Mononuclear cell (primary cell): ENCODE data around the gene TMEM163. TPM values are rescaled to one million over a fixed set of nuclear protein-coding genes. Genes with fewer than 3 reads are reported as not detected.
"Not testable (repeated sequence)": the region's sequence is repeated elsewhere in the genome, so short reads cannot be mapped to it uniquely, and the experiment has no call there.

ENCODE experiments used
- H3K27me3 ChIP-seq: 2 replicates; pipeline ENCODE4 v1.6.0; 2011; ENCODE audit warnings: low read length, control low read depth; ENCODE audit not compliant: insufficient read depth
- H3K4me1 ChIP-seq: 2 replicates; pipeline ENCODE4 v1.5.1; 2011; ENCODE audit warnings: mild to moderate bottlenecking, low read length, control low read depth; ENCODE audit not compliant: insufficient read depth
- H3K4me3 ChIP-seq: 2 replicates; pipeline ENCODE4 v1.5.1; 2011; ENCODE audit warnings: mild to moderate bottlenecking, low read length, moderate library complexity
- H3K9me3 ChIP-seq: 2 replicates; pipeline ENCODE4 v1.5.1; 2011; ENCODE audit warnings: low read depth, mild to moderate bottlenecking, control low read depth, low read length
- total RNA-seq: library from RNA; depleted of rRNA; stranded (reverse); fragments of >200 nt; gene quantifications from one replicate; pipeline ENCODE4 v1.2.3, GENCODE V29; 2012

TMEM163 gene
- total RNA-seq, 1 donor: 0.63 TPM

DNA sequence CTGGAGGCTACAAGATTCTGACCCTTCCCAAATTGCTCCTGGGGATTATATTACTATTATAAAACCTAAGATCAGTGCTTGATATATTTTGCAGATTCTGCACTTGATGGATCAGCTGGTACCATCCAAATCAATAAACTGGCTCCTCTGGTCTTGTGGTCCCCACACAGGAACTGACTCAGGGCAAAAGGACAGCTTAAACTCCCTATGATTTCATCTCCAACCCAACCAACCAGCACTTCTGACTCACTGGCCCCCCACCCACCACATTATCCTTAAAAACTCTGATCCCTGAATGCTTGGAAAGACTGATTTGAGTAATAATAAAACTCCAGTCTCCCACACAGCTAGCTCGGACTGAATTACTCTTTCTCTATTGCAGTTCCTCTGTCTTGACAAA, 82.1 kb downstream of the TMEM163 start:
- H3K27me3 ChIP-seq: no peaks in the 10 kb centered on the region
- H3K4me3 ChIP-seq: no peak overlapping the region
- no peaks in the 10 kb centered on the region for H3K4me1 ChIP-seq
- no peaks in the 10 kb centered on the region for H3K9me3 ChIP-seq

DNA sequence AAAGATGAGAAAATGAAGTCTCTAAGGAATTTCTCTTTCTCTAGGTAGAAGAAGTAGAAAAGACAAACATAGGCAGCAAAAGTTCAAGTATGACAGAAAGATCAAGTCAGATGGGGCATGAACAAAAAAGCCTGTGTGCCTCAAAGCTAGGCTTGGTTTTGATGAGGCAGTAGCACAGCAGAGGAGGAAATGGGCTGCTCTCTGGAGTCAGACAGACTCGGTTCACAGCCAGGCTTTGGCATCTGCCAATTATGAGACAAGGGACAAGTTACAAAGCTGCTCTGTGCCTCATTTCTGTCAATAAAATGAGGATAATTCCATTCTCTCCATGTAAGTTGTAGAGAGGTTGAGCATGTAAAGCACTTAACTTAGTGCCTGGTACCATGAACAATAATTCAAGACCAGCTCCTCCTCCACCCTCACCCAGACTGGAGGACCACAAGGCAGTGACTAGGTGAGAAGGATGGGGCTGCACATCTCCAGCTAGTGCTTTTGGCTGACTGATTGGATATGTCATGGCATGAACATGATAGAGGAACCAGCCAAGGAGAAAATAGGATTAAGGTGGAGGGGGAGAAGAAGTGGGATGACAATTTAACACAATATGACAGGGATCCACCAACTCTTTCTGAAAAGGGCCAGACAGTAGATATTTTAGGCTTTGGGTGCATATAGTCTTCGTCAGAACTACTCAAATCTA, 84.6 kb downstream of the TMEM163 start:
- no peaks in the 10 kb centered on the region for H3K9me3 ChIP-seq
- no peaks in the 10 kb centered on the region for H3K27me3 ChIP-seq
- no peak overlapping the region for H3K4me3 ChIP-seq
- H3K4me1 ChIP-seq: no peaks in the 10 kb centered on the region

DNA sequence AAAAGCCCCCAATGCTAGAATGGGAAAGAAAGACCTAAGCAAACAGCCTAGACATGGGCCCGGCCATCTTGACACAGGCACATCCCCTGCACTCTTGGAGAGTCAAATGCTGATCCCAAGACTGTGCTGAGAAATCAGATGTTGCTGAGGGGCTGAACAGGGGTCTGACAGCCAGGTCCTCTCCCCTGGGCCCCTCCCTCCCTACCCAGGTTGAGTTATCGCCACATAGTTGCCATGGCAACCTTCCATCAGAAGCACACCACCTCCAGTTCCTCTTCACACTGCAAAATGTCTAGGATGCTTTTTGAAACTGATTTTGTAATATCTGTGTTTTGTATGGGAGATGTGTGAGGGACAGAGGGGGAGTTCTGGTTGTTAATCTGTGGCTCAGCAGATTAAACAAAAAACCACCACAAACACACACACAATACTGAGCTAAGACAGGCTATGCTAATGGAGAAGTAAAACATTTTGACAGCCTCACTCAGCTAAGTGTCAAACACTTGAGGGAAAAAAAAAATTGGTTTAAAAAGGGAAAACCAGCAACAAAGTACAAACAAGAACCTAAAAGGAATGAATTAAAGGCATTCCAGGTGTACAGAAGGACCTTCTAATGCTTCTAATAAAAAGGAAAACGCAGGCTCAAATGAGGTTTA, 88.2 kb downstream of the TMEM163 start:
- no peaks in the 10 kb centered on the region for H3K9me3 ChIP-seq
- no peaks in the 10 kb centered on the region for H3K4me1 ChIP-seq
- H3K27me3 ChIP-seq: no peaks in the 10 kb centered on the region
- H3K4me3 ChIP-seq: no peak overlapping the region

DNA sequence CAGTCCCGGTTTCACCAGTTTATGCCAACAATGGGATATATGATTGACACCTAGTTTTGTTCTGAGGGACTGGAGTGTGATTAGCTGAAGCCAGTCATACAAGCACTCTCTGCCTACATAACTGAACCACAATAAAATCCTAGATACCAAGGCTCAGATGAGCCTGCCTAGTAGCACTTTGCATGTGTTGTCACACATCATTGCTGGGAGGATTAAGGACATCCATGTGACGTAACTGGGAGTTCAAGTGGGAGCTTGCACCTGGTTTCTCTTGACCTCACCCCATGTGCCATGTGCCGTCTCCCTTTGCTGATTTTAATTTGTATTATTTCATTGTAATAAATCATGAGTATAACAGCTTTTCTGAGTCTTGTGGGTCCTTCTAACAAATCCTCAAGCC, 90.3 kb downstream of the TMEM163 start:
- H3K4me3 ChIP-seq: no peak overlapping the region
- no peaks in the 10 kb centered on the region for H3K9me3 ChIP-seq
- no peaks in the 10 kb centered on the region for H3K4me1 ChIP-seq
- H3K27me3 ChIP-seq: no peaks in the 10 kb centered on the region

- Histone ChIP-seq H3K27me3 (no peaks in the 10 kb centered on the region), H3K4me1 (no peaks in the 10 kb centered on the region), H3K9me3 (no peaks in the 10 kb centered on the region), H3K4me3 (no peak overlapping the region)
Observed at GRCh38 chr2:134626781-134627180, 92.0 kb downstream of the TMEM163 start.

DNA sequence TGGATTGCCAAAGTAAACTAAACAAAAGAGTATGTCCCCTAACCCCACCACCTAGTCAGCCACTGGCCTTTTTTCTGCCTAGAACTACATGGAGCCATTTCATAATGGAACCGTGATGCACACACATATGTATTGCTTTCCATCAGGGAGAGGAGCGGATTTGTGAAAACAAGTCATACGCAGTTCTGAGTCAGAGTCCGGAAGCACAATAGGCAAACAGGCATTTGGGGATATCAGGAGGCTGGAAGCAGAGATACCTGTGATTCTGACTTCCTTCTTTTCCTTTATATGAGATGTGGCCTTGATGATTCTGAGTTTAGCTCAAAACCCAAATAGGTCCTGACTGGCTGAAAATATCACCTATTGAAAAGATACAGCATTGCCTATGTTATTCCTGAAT, 93.5 kb downstream of the TMEM163 start:
- Histone ChIP-seq H3K4me1 (no peaks in the 10 kb centered on the region), H3K9me3 (no peaks in the 10 kb centered on the region), H3K27me3 (no peaks in the 10 kb centered on the region), H3K4me3 (no peak overlapping the region)

DNA sequence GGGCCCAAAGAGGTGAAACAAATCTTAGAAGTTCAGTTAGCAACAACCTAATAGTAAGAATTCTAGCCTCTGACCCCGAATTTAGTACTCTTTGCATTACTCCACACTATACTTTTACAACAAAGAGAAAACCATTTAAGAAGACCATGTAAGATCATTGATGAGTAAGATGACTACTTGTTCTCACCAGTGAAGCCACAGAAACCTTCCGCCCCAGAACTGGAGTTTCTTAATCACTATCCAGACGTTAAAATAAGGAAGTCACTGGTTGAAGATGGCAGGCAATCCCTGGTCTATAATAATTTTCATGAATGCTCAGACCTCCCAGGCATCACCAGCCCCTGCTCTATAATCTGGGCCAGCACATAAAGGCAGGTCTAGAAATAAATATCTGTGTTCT, 95.0 kb downstream of the TMEM163 start:
- H3K27me3 ChIP-seq: no peaks in the 10 kb centered on the region
- no peak overlapping the region for H3K4me3 ChIP-seq
- H3K9me3 ChIP-seq: peaks cover 8% of the 10 kb centered on the region
- no peaks in the 10 kb centered on the region for H3K4me1 ChIP-seq

GRCh38 chr2:134623046-134623445, 95.8 kb downstream of the TMEM163 start:
- Histone ChIP-seq H3K4me3 (no peak overlapping the region), H3K9me3 (peaks cover 14% of the 10 kb centered on the region), H3K4me1 (no peaks in the 10 kb centered on the region), H3K27me3 (no peaks in the 10 kb centered on the region)

- Histone ChIP-seq H3K9me3 (peaks cover 14% of the 10 kb centered on the region), H3K4me3 (no peak overlapping the region), H3K4me1 (no peaks in the 10 kb centered on the region), H3K27me3 (no peaks in the 10 kb centered on the region)
Observed at GRCh38 chr2:134621939-134622705, 96.7 kb downstream of the TMEM163 start.

- no peaks in the 10 kb centered on the region for H3K27me3 ChIP-seq
- no peak overlapping the region for H3K4me3 ChIP-seq
- no peaks in the 10 kb centered on the region for H3K4me1 ChIP-seq
- peaks cover 14% of the 10 kb centered on the region for H3K9me3 ChIP-seq
Observed at GRCh38 chr2:134619250-134619649, 99.5 kb downstream of the TMEM163 start.

DNA sequence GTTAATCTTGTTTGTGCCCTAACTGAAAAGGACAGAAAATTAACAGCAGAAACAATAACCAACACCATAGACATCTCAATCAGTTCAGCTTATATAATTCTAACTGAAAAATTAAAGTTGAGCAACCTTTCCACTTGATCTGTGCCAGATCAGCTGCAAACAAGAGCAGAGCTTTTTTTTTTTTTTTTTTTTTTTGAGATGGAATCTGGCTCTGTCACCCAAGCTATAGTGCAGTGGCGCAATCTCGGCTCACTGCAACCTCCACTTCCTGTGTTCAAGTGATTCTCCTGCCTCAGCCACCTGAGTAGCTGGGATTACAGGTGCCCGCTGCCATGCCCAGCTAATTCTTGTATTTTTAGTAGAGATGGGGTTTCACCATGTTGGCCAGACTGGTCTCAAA, 103.3 kb downstream of the TMEM163 start:
- H3K27me3 ChIP-seq, H3K4me3 ChIP-seq, H3K4me1 ChIP-seq: not testable (repeated sequence)
- H3K9me3 ChIP-seq: peaks cover 25% of the 10 kb centered on the region

GRCh38 chr2:134611316-134611715, 107.5 kb downstream of the TMEM163 start:
- no peak overlapping the region for H3K4me3 ChIP-seq
- no peaks in the 10 kb centered on the region for H3K27me3 ChIP-seq
- H3K4me1 ChIP-seq: no peaks in the 10 kb centered on the region
- H3K9me3 ChIP-seq: peaks cover 12% of the 10 kb centered on the region

DNA sequence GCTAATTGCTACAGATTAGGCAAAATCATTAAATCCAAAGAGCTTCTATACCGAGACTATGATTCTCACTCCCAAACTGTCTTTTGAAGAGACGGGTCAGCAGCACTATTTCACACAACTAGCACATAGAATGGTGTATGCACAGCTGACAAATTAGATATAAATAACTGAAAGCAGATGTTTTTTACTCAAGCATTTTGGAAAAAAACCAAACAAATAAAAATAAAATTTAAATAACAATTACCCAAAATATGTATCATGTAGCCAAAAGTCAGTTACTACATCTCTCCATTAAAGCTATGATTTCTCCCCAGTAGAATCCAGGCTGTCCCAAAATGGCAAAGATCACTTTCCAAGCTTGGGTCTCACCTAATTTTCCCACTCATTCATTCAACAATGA, 107.9 kb downstream of the TMEM163 start:
- H3K4me1 ChIP-seq: no peaks in the 10 kb centered on the region
- H3K9me3 ChIP-seq: peaks cover 12% of the 10 kb centered on the region
- H3K4me3 ChIP-seq: no peak overlapping the region
- H3K27me3 ChIP-seq: no peaks in the 10 kb centered on the region

DNA sequence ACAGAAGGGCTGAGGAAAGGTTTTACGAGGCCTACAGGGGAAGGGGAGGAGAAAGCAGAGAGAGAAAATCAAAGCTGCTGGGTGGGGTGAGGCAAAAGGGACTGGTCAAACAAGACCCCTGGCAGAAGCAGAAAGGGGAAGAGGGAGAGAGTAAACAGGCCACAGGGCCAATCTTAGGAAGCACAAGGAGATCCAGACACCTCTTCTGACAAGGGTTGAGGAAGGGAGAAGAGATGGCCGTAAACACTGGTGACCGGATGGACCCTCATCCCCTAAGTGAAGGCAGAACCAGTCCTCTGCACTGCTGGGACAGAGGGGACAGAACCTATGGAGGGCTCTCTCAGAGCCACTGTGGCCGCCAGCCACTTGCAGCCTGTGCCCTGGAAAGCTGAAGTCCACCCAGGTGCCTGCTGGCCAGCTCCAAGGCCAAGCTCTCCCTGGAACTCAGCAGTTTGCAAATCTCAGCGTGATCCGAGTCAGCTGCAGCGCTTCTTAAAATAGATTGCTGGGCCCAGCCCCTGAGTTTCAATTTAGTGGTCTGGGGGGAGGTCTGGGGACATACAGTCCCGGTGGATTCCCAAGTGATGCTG, 108.8 kb downstream of the TMEM163 start:
- Histone ChIP-seq H3K27me3 (no peaks in the 10 kb centered on the region), H3K4me3 (no peak overlapping the region), H3K9me3 (peaks cover 12% of the 10 kb centered on the region), H3K4me1 (no peaks in the 10 kb centered on the region)

DNA sequence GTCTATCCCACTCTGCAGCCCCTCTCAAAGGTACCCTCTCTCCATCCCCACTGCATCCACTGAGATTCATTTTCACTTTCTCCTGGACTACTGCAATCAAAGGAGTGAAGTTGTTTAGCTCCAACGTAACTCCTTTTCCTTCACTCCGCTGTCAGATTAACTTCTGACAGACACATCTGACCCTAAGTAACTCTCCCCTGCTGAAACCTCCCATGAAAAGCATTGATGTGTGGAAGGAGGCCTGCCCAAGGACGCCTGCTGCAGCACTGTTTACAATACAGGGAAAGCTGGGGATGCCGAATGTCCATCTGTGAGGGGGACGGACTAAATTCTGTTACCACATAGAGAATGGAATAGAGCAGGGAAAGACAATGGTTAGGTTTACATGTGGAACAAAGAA, 114.8 kb downstream of the TMEM163 start:
- H3K4me3 ChIP-seq: no peak overlapping the region
- H3K4me1 ChIP-seq: no peaks in the 10 kb centered on the region
- H3K9me3 ChIP-seq: no peaks in the 10 kb centered on the region
- H3K27me3 ChIP-seq: no peaks in the 10 kb centered on the region
